OCI-LY1 (cell line): ENCODE results near the gene C2.
A peak's percentile ranks its signal among the peaks of the same experiment; 100 is the strongest.

Source experiments
- H2AFZ ChIP-seq: fragments of 200-600 bp; sonication (generic), shearing (Covaris generic); 2 replicates; pipeline ENCODE4 v1.6.0; 2014; ENCODE audit warnings: antibody characterized with exemption, mild to moderate bottlenecking, low read length
- H3F3A ChIP-seq: fragments of 200-600 bp; sonication (generic), shearing (Covaris generic); 2 replicates; pipeline ENCODE4 v1.6.0; 2014; ENCODE audit warnings: mild to moderate bottlenecking, antibody characterized with exemption, low read length, moderate library complexity; ENCODE audit not compliant: insufficient read depth
- H3K27ac ChIP-seq: fragments of 200-600 bp; sonication (generic); 2 replicates; pipeline ENCODE4 v1.5.1; 2014; ENCODE audit warnings: low read length, mixed run types, mild to moderate bottlenecking, low read depth; ENCODE audit not compliant: poor library complexity, severe bottlenecking
- H3K27me3 ChIP-seq: fragments of 200-600 bp; sonication (generic); 2 replicates; pipeline ENCODE4 v1.6.0; 2014; ENCODE audit warnings: antibody characterized with exemption, mild to moderate bottlenecking, low read length, moderate library complexity; ENCODE audit not compliant: insufficient read depth
- H3K36me3 ChIP-seq: fragments of 200-600 bp; sonication (generic); 2 replicates; pipeline ENCODE4 v1.6.1; 2014; ENCODE audit warnings: mild to moderate bottlenecking, antibody characterized with exemption, low read length, moderate library complexity, mixed read lengths; ENCODE audit not compliant: insufficient read depth
- H3K4me1 ChIP-seq: fragments of 200-600 bp; sonication (generic); 2 replicates; pipeline ENCODE4 v1.5.1; 2014; ENCODE audit warnings: mild to moderate bottlenecking, low read length, moderate library complexity; ENCODE audit not compliant: insufficient read depth, severe bottlenecking
- H3K4me2 ChIP-seq: fragments of 200-600 bp; sonication (generic), shearing (Covaris generic); 2 replicates; pipeline ENCODE4 v1.6.1; 2014; ENCODE audit warnings: low read length
- H3K4me3 ChIP-seq: fragments of 200-600 bp; sonication (generic); 2 replicates; pipeline ENCODE4 v1.5.1; 2014; ENCODE audit warnings: low read length, low read depth, mild to moderate bottlenecking, mixed read lengths; ENCODE audit not compliant: poor library complexity, severe bottlenecking
- H3K79me2 ChIP-seq: fragments of 200-600 bp; shearing (Covaris generic); 2 replicates; pipeline ENCODE4 v1.6.1; 2016; ENCODE audit warnings: mixed run types, low read length, mixed read lengths; ENCODE audit not compliant: insufficient read depth
- H3K9ac ChIP-seq: fragments of 200-600 bp; sonication (generic), shearing (Covaris generic); 2 replicates; pipeline ENCODE4 v1.6.1; 2014; ENCODE audit warnings: mild to moderate bottlenecking, low read length, mixed read lengths
- H3K9me2 ChIP-seq: fragments of 200-600 bp; sonication (generic), shearing (Covaris generic); 2 replicates; pipeline ENCODE4 v1.6.1; 2014; ENCODE audit warnings: low read depth, mild to moderate bottlenecking, low read length, mixed read lengths
- H3K9me3 ChIP-seq: fragments of 200-600 bp; shearing (Covaris generic); 2 replicates; pipeline ENCODE4 v1.6.1; 2014; ENCODE audit warnings: low read length, mixed read lengths
- H4K20me1 ChIP-seq: fragments of 200-600 bp; sonication (generic), shearing (Covaris generic); 2 replicates; pipeline ENCODE4 v1.6.0; 2016; ENCODE audit warnings: mild to moderate bottlenecking, low read length; ENCODE audit not compliant: insufficient read depth
- EZH2 ChIP-seq: fragments of 200-600 bp; sonication (generic), shearing (Covaris generic); IDR thresholded peaks from 2 replicates; pipeline ENCODE4 v1.8.0; 2017; ENCODE audit warnings: borderline replicate concordance, mixed run types, mild to moderate bottlenecking, antibody characterized with exemption, low read length, moderate library complexity, mixed read lengths
- TF ChIP-seq, protein P1 (sequence below): fragments of 200-600 bp; sonication (generic), shearing (Covaris generic); IDR thresholded peaks from 2 replicates; pipeline ENCODE4 v1.5.1; 2017; ENCODE audit warnings: mild to moderate bottlenecking, antibody characterized with exemption, low read length, moderate library complexity, mixed read lengths

The C2 gene

GRCh38 chr6:31898383-31899011 is 29.0 kb upstream of the C2 start:
- Histone ChIP-seq H3K9me3 (no peaks in the 10 kb centered on the region), H3K27me3 (no peaks in the 10 kb centered on the region), H3K27ac (peak overlapping the region; percentile 81), H4K20me1 (no peaks in the 10 kb centered on the region), H3K4me3 (peak overlapping the region; percentile 69), H3K4me2 (peak overlapping the region; percentile 68), H3K79me2 (no peaks in the 10 kb centered on the region), H2AFZ (no peak overlapping the region), H3F3A (no peaks in the 10 kb centered on the region), H3K9me2 (no peaks in the 10 kb centered on the region), H3K4me1 (peaks cover 46% of the 10 kb centered on the region), H3K36me3 (peaks cover 16% of the 10 kb centered on the region; the same call in 1 of the 2 replicates), H3K9ac (peak overlapping the region; percentile 86)
- TF ChIP-seq EZH2: no peak
- TF ChIP-seq, protein P1, sequence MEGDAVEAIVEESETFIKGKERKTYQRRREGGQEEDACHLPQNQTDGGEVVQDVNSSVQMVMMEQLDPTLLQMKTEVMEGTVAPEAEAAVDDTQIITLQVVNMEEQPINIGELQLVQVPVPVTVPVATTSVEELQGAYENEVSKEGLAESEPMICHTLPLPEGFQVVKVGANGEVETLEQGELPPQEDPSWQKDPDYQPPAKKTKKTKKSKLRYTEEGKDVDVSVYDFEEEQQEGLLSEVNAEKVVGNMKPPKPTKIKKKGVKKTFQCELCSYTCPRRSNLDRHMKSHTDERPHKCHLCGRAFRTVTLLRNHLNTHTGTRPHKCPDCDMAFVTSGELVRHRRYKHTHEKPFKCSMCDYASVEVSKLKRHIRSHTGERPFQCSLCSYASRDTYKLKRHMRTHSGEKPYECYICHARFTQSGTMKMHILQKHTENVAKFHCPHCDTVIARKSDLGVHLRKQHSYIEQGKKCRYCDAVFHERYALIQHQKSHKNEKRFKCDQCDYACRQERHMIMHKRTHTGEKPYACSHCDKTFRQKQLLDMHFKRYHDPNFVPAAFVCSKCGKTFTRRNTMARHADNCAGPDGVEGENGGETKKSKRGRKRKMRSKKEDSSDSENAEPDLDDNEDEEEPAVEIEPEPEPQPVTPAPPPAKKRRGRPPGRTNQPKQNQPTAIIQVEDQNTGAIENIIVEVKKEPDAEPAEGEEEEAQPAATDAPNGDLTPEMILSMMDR: no peak

DNA sequence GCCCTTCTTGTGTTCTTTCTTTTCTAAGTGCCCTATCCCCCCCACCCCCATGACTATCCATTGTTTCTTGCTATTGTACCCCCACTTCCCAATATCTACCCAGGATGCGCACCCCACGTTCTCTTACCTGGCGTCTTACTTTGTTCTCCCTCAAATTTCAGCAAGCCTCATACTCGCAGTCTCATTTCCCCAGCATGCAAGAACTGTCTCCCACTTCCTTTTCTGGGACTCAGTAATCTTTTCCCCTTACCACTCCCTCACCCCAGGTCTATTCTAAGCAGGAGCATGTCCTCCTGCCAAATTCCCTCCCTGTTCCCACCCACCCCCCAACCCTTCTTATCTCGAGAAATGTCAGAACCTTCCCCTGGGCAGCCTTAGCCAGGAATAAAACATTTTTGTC is 28.3 kb upstream of the C2 start:
- Histone ChIP-seq H3F3A (no peaks in the 10 kb centered on the region), H3K36me3 (peaks cover 15% of the 10 kb centered on the region; the same call in 1 of the 2 replicates), H3K79me2 (no peaks in the 10 kb centered on the region), H3K4me1 (peaks cover 46% of the 10 kb centered on the region), H3K9me2 (no peaks in the 10 kb centered on the region), H3K27me3 (no peaks in the 10 kb centered on the region), H3K9ac (peak overlapping the region; percentile 86; the same call in 1 of the 2 replicates), H4K20me1 (no peaks in the 10 kb centered on the region), H3K27ac (no peak overlapping the region), H2AFZ (no peak overlapping the region), H3K9me3 (no peaks in the 10 kb centered on the region), H3K4me3 (peak overlapping the region; percentile 69), H3K4me2 (peak overlapping the region; percentile 68)
- TF ChIP-seq EZH2: no peak
- TF ChIP-seq, protein P1: no peak

DNA sequence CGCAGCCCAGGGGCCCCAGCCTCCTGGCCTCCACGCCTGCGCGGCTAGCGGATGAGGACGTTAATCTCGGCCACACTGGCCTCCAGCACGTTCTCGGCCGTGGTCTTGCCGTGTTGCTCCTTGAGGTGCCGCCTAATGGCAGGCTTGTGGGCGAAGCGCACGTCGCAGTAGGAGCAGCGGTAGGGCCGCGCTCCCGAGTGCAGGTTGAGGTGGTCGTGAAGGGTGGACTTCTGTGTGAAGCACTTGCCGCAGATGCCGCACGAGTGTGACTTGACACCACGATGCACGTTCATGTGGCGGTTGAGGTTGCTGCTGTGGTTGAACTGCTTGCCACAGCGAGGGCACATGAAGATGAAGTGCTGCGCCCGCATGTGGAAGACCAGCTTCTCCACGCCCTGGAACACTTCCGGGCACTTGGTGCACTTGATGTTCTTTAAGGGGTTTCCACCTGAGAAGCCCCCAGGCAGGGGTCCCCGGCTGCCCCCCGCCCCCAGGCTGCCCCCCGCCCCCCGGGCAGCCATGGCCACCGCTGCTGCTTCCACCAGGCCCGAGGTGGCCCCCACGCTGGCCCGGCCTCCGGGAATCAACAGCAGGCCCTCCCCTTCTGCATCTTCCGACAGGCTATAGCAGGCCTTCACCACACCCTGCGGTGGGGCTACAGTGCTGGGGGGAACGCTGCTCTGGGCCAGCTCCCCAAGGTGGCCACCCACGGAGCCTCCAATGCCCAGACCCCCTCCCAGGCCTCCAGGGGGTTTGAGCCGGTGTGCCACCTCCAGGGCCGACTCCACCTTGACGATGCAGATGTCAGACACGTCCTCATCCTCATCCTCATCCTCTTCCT is 27.4 kb upstream of the C2 start:
- Histone ChIP-seq H3K27me3 (no peaks in the 10 kb centered on the region), H4K20me1 (no peaks in the 10 kb centered on the region), H3K79me2 (no peaks in the 10 kb centered on the region), H3K4me3 (peak overlapping the region; percentile 21), H3K9me3 (no peaks in the 10 kb centered on the region), H3K27ac (peak overlapping the region; percentile 42), H3K4me1 (peaks cover 46% of the 10 kb centered on the region), H2AFZ (no peak overlapping the region), H3F3A (no peaks in the 10 kb centered on the region), H3K9me2 (no peaks in the 10 kb centered on the region), H3K9ac (peak overlapping the region; percentile 5; the same call in 1 of the 2 replicates), H3K36me3 (peaks cover 11% of the 10 kb centered on the region; the same call in 1 of the 2 replicates), H3K4me2 (peak overlapping the region; percentile 68)
- TF ChIP-seq EZH2: no peak
- TF ChIP-seq, protein P1: no peak
